NCI-H2227 treated with DMSO at 0.1 percent for 48 hours (cell line): Measurements from ENCODE around the gene FHAD1.

Experiments used
- DNase-seq: peaks from one replicate; lab custom pipeline; 2025; lab: John Stamatoyannopoulos, UW

FHAD1 gene

DNA sequence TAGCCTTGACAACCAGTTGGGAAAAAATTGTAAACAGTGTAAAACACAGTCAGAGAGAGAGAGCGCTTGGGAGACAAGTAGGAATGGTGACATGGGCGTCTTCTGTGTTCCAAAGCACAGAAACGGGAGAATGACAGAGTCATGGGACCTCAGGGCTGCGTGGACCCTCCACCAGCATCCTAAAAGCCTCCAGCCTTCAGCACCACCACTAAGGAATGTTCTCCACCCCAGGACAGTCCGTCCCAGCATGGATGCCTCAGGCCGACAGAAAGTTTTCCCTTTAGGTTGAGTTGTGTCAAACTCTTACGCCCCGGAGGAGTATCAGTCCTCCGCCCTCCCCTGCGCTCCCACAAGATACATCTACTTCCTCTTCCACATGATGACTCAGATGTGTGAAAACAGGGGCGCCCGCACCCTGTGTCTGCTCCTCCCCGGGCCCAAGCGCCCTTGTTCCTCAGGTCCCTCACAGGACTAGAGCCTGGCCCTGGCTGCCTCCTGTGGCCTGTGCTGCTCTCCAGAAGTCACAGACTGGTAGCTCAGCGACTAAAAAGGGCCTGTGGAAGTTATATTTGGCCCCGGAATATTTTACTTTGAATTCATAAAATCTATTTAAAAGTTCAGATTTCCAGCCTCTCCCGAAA, 98.8 kb downstream of the FHAD1 start:
- DNase-seq, result no peak

- no peak for DNase-seq
Measured at GRCh38 chr1:15346346-15347030, 99.5 kb downstream of the FHAD1 start.

DNA sequence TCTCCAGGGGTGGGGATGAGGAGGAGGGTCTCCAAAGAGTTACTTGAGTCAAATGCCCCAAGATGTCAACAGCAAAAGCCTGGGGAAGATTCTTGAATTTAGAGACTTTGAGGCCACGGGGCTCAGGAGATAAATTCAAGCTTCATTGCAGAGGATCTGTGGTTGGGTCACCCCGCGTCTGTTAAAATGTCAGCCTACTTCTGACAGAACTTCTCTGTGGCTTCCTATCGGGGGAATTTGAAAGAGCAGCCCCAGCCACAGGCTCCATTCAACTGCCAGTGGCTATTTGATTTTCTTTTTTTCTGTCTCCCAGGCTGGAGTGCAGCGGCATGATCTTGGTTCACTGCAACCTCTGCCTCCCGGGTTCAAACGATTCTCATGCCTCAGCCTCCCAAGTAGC, 100.2 kb downstream of the FHAD1 start:
- no peak for DNase-seq

GRCh38 chr1:15348648-15349047, 101.6 kb downstream of the FHAD1 start:
- DNase-seq, result no peak

GRCh38 chr1:15349133-15349532, 102.1 kb downstream of the FHAD1 start:
- DNase-seq, result no peak

- DNase-seq, result no peak
Measured at GRCh38 chr1:15350151-15350550, 103.1 kb downstream of the FHAD1 start.

- no peak for DNase-seq
Measured at GRCh38 chr1:15350551-15351200, 103.7 kb downstream of the FHAD1 start.

DNA sequence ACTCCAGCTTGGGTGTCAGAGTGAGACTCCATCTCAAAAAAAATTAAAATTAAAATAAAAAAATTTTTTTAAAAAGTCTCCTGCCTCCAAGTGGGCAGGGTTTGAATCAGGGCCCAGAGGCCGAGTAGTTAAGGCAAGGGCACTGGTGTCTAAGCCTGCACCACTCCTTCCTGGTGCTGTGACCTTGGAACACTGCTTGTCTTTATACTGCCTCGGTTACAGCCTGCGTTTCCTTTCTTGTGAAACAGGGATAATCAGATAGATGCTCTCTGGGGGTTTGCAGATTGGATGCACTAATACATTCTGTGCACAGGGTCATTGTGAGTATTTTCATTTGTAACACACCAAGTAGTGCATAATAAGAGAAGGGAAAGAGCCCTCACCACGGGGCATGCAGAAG, 104.3 kb downstream of the FHAD1 start:
- no peak for DNase-seq

DNA sequence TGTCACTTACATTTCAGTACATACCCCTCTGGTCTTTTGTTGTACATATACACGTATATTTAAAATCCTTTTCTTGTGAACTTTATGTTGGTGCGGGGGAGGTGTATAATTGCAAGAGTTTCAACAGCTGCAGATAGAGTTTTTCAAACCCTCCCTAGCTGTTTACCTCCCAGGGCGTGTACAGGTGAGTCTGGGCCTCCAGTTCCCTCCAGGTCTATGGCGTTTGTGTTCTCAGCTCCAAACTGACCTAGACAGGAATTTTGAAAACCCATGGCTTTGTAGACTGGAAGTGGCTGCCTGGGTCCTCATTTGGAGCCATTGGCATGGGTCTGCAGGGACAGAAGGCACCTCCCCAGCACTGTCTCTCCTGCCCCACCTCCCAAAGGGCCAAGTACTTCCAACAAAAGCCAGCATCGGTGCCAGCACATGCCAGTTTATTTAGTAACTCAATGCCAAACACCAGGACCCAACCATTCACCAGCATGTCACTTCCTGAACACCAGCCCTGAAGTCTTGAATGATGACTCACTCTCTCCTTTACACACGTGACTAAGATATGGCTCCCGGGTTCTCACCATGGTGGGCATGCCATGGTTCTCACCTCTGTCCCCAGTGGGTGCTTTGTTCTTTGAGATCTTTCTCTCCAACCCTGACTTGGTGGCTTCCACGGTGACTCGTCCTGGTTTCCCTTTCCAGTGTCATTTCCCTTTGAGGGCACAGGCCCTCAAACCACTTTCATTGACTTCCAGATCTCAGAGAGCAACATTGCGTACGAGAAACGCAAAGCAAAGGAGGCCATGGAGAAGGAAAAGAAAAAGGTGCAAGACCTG, 105.3 kb downstream of the FHAD1 start:
- DNase-seq, result no peak

DNA sequence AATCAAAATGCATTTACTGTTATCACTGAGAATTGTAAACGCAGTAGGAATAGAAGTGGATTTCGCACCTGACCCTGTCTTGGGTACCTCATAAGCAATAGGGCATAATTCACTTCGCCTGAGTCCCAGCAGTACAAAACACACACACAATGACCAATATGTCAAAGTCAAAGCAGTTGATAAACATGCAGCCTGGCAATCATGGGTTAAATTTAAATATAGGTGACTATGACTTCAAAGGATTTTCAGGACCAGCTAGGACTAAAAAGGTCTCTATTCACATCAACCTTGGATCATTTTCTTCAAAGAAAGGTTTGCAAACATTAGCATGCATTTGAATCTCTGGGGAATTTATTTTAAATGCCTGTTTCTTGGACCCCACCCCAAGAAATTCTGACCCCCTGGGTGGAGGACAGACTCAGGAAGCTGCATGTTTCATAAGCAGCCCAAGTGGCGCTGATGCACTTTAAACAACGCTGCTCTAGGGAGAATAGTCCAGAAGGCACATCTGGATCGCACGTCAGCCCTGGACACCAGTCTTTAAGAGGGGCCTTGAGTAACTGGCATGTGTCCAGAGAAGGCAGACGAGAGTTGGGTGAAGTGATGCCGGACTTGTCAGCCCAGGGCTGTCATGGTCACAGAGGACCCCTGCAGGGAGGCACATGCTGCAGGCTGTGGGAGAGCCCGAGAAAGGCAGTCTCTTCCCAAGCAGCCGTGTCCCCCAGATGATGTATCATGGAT, 107.0 kb downstream of the FHAD1 start:
- DNase-seq, result peak; percentile 49

DNA sequence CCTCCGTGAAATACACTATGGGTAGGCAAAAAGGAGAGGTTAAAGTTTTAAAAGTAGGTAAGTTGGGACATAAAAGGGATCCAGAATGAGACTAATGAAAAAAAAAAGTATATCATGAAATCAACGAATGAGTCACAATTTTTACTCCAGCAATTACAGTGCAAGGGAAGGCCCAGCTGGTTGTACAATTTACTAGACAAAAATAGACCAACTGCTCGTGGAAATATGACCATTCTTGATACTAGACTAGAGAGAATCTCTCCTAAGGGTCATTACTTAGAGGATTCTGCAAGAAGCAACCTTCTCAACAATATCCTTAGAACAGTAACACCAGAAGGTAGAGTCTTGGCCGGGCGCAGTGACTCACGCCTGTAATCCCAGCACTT, 107.5 kb downstream of the FHAD1 start:
- no peak for DNase-seq

GRCh38 chr1:15355968-15356625, 109.1 kb downstream of the FHAD1 start:
- no peak for DNase-seq

GRCh38 chr1:15357612-15358207, 110.7 kb downstream of the FHAD1 start:
- no peak for DNase-seq

- no peak for DNase-seq
Measured at GRCh38 chr1:15358565-15359133, 111.6 kb downstream of the FHAD1 start.

DNA sequence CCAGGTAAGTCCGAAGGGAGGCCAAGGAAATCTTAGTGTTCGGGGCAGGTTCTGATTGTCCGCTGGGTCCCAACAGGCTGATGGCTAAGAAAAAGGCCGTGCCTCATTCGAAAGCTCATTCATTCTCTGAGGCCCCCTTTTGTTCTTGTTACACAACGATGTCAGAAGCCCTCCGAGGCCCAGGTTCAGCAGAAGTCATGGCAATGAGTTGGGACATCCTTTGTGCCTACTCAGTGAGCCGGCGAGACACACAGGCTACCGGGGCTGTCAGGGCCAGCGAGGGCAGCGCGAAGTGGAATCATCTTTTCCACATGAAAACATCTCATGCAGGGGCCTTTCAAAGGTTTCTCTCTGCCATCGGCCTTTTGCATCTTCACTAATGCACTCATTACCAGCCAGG, 113.7 kb downstream of the FHAD1 start:
- no peak for DNase-seq

- no peak for DNase-seq
Measured at GRCh38 chr1:15362096-15362736, 115.2 kb downstream of the FHAD1 start.

DNA sequence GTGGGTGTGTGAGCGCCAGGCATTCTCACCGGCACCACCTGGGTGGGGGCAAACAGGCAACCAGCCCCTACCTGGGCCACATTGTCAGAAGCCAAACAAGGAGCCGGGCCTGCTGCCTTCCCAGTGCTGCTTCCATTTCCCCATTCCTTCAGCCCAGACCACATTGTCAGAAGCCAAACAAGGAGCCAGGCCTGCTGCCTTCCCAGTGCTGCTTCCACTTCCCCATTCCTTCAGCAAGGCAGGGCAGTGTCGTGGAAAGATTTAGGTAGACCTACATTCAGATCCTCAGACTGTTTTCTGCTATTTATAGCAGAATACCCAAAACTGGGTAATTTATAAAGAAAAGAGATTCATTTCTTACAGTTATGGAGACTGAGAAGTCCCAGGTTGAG, 115.7 kb downstream of the FHAD1 start:
- DNase-seq, result no peak

GRCh38 chr1:15364740-15365139, 117.7 kb downstream of the FHAD1 start:
- no peak for DNase-seq

DNA sequence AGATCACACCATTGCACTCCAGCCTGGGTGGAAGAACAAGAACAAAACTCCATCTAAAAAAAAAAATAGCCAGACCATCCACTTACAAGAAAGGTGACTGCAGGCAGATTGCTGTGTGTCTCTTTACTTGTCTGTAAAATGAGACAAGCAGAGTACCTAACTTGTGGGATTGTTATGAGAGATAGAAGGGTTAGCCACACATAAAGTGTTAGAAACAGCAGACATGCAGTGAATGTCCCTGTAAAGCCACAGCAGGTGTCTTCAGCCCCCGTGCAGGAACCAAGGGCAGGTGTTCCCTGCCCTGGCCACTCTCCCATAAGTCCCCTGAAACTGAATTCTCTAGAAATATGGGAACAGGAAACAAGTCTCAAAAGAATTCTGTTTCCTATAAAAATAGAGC, 121.9 kb downstream of the FHAD1 start:
- DNase-seq, result no peak

GRCh38 chr1:15370268-15370667, 123.2 kb downstream of the FHAD1 start:
- DNase-seq, result no peak
